ENCODE measurements around the gene TBC1D8.

The TBC1D8 gene

DNA sequence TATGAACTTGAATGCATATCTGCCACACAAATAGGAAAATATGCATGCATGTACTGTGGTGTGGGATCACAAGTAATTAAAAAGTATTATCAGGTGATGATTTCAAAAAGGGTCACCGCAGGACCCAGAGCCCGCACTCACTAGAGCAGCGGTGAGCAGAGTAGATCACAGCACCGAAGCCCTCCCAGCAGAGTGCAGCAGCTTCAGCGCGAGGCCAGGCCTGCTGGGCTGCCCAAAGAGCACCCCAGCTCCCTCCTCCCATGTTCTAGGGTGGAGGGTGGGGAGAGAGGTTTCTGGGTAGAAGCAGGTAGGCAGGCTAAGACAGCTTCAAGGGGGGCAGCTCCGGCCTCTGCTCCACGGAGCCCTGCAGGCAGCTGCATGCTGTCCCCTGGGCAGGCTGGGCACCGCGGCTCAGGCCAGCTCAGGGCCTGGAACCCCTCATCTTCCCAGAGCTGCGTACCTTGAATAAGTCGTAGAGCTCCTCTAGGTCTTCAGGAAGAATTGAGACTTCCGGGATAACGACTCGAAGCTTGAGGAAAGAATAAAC, 124.2 kb downstream of the TBC1D8 start:
- ATAC-seq, result no peak; the same call in 2 of the 3 replicates
- no peak for TF ChIP-seq ZNF8 (CRISPR knock-in tag; IDR thresholded peaks at IDR 0.05)
- TF ChIP-seq ESRRG (CRISPR knock-in tag; IDR thresholded peaks at IDR 0.05), result no peak
- TF ChIP-seq SNAI2 (CRISPR knock-in tag; IDR thresholded peaks at IDR 0.05), result no peak
- TF ChIP-seq, protein P1, sequence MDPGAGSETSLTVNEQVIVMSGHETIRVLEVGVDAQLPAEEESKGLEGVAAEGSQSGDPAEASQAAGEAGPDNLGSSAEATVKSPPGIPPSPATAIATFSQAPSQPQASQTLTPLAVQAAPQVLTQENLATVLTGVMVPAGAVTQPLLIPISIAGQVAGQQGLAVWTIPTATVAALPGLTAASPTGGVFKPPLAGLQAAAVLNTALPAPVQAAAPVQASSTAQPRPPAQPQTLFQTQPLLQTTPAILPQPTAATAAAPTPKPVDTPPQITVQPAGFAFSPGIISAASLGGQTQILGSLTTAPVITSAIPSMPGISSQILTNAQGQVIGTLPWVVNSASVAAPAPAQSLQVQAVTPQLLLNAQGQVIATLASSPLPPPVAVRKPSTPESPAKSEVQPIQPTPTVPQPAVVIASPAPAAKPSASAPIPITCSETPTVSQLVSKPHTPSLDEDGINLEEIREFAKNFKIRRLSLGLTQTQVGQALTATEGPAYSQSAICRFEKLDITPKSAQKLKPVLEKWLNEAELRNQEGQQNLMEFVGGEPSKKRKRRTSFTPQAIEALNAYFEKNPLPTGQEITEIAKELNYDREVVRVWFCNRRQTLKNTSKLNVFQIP (CRISPR knock-in tag; IDR thresholded peaks at IDR 0.05; ENCODE audit: borderline replicate concordance, low read depth), result no peak
- TF ChIP-seq, protein P2, sequence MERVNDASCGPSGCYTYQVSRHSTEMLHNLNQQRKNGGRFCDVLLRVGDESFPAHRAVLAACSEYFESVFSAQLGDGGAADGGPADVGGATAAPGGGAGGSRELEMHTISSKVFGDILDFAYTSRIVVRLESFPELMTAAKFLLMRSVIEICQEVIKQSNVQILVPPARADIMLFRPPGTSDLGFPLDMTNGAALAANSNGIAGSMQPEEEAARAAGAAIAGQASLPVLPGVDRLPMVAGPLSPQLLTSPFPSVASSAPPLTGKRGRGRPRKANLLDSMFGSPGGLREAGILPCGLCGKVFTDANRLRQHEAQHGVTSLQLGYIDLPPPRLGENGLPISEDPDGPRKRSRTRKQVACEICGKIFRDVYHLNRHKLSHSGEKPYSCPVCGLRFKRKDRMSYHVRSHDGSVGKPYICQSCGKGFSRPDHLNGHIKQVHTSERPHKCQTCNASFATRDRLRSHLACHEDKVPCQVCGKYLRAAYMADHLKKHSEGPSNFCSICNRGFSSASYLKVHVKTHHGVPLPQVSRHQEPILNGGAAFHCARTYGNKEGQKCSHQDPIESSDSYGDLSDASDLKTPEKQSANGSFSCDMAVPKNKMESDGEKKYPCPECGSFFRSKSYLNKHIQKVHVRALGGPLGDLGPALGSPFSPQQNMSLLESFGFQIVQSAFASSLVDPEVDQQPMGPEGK (CRISPR knock-in tag; IDR thresholded peaks at IDR 0.05; ENCODE audit: borderline replicate concordance), result no peak
- TF ChIP-seq CSRNP3 (CRISPR knock-in tag; IDR thresholded peaks at IDR 0.05), result no peak
- TF ChIP-seq ZC3H10 (CRISPR knock-in tag; IDR thresholded peaks at IDR 0.05), result no peak

DNA sequence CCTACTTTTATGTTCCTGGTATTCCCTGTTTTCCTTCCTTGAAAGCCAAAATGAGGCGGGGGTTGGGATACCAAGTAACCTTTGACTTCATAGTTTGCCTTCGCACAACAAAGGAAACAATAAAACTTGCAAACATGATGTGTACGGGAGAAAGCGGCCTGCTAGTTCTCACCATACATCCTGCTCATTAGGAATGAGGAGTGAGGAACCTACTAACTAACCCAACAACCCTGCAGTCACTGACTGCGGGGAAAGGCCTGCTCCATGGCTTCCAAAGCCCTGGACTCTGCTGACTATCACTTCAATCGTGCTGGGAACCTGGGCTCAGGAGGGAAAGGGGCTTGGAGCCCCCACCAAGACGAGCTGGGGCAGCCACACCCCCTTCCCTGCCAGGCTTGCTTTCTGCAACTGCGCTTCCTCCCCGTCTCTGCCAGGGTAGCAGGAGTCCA, 124.9 kb downstream of the TBC1D8 start:
- no peak for ATAC-seq
- TF ChIP-seq CSRNP3 (CRISPR knock-in tag; IDR thresholded peaks at IDR 0.05) (no peak), ISL1 (CRISPR knock-in tag; IDR thresholded peaks at IDR 0.05) (no peak), OSR1 (CRISPR knock-in tag; IDR thresholded peaks at IDR 0.05) (no peak), ZNF70 (CRISPR knock-in tag; IDR thresholded peaks at IDR 0.05) (no peak), CSDC2 (CRISPR knock-in tag; IDR thresholded peaks at IDR 0.05) (no peak), TOX (CRISPR knock-in tag; IDR thresholded peaks at IDR 0.05; ENCODE audit: borderline replicate concordance) (no peak), SNAI2 (CRISPR knock-in tag; IDR thresholded peaks at IDR 0.05) (no peak), GLIS3 (CRISPR knock-in tag; IDR thresholded peaks at IDR 0.05) (no peak), ESRRG (CRISPR knock-in tag; IDR thresholded peaks at IDR 0.05) (no peak), ZC3H10 (CRISPR knock-in tag; IDR thresholded peaks at IDR 0.05) (no peak), RARB (CRISPR knock-in tag; IDR thresholded peaks at IDR 0.05) (no peak), CREB5 (CRISPR knock-in tag; IDR thresholded peaks at IDR 0.05; ENCODE audit: low read depth) (no peak), ARNTL (CRISPR knock-in tag; IDR thresholded peaks at IDR 0.05; ENCODE audit: borderline replicate concordance, low read depth) (no peak), PPARA (CRISPR knock-in tag; IDR thresholded peaks at IDR 0.05; ENCODE audit: borderline replicate concordance) (no peak), ZFP30 (CRISPR knock-in tag; IDR thresholded peaks at IDR 0.05) (no peak), ZFP3 (CRISPR knock-in tag; IDR thresholded peaks at IDR 0.05) (no peak), ZNF565 (CRISPR knock-in tag; conservative IDR thresholded peaks at IDR 0.05; ENCODE audit: low read depth) (no peak)
- TF ChIP-seq, protein P2 (CRISPR knock-in tag; IDR thresholded peaks at IDR 0.05; ENCODE audit: borderline replicate concordance), result no peak
- TF ChIP-seq, protein P3, sequence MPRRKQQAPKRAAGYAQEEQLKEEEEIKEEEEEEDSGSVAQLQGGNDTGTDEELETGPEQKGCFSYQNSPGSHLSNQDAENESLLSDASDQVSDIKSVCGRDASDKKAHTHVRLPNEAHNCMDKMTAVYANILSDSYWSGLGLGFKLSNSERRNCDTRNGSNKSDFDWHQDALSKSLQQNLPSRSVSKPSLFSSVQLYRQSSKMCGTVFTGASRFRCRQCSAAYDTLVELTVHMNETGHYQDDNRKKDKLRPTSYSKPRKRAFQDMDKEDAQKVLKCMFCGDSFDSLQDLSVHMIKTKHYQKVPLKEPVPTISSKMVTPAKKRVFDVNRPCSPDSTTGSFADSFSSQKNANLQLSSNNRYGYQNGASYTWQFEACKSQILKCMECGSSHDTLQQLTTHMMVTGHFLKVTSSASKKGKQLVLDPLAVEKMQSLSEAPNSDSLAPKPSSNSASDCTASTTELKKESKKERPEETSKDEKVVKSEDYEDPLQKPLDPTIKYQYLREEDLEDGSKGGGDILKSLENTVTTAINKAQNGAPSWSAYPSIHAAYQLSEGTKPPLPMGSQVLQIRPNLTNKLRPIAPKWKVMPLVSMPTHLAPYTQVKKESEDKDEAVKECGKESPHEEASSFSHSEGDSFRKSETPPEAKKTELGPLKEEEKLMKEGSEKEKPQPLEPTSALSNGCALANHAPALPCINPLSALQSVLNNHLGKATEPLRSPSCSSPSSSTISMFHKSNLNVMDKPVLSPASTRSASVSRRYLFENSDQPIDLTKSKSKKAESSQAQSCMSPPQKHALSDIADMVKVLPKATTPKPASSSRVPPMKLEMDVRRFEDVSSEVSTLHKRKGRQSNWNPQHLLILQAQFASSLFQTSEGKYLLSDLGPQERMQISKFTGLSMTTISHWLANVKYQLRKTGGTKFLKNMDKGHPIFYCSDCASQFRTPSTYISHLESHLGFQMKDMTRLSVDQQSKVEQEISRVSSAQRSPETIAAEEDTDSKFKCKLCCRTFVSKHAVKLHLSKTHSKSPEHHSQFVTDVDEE (CRISPR knock-in tag; IDR thresholded peaks at IDR 0.05), result no peak

Measured in SK-N-SH treated with all-trans-retinoic acid at 6 μM for 48 hours (cell line).